Mesenchymal stem cell (in vitro differentiated cells and primary cell): ENCODE measurements around the gene CD207.
A peak's percentile ranks its signal among the peaks of the same experiment; 100 is the strongest.

Experiments
- DNase-seq: peaks from one replicate; pipeline ENCODE4 v3.0.0-alpha.2; 2013
- H2AFZ ChIP-seq: one replicate; pipeline ENCODE4 v1.6.1; 2013; ENCODE audit warnings: low read depth, mild to moderate bottlenecking, control low read depth, inconsistent platforms, low read length, moderate library complexity
- H2AK5ac ChIP-seq: 2 replicates; pipeline ENCODE4 v1.6.1; 2013; ENCODE audit warnings: low read length, moderate library complexity, mild to moderate bottlenecking, inconsistent platforms; ENCODE audit not compliant: severe bottlenecking
- H2BK120ac ChIP-seq: one replicate; pipeline ENCODE4 v1.6.1; 2013; ENCODE audit warnings: low read depth, mild to moderate bottlenecking, inconsistent platforms, low read length, moderate library complexity
- H2BK12ac ChIP-seq, 2 experiments: one replicate each; pipeline ENCODE4 v1.6.1; 2013; ENCODE audit warnings: inconsistent platforms in 2 of 2, low read length in 2 of 2, mild to moderate bottlenecking in 2 of 2, moderate library complexity in 2 of 2, control low read depth in 1 of 2
- H2BK15ac ChIP-seq: one replicate; pipeline ENCODE4 v1.6.1; 2013; ENCODE audit warnings: mild to moderate bottlenecking, low read depth, inconsistent platforms; ENCODE audit not compliant: poor library complexity, severe bottlenecking
- H2BK5ac ChIP-seq: 2 replicates; pipeline ENCODE4 v1.6.1; 2013; ENCODE audit warnings: low read depth, mild to moderate bottlenecking, low read length, control low read depth, inconsistent platforms; ENCODE audit not compliant: poor library complexity, severe bottlenecking
- H3K14ac ChIP-seq, 2 experiments: one replicate each; pipeline ENCODE4 v1.6.1; 2013; ENCODE audit warnings: inconsistent platforms in 2 of 2, low read length in 2 of 2, control low read depth in 1 of 2, mild to moderate bottlenecking in 1 of 2, moderate library complexity in 1 of 2
- H3K18ac ChIP-seq, 2 experiments: one replicate each; pipeline ENCODE4 v1.6.1; 2013; ENCODE audit warnings: inconsistent platforms in 2 of 2, low read length in 2 of 2, control low read depth in 1 of 2, low read depth in 1 of 2, mild to moderate bottlenecking in 1 of 2
- H3K23ac ChIP-seq, 2 experiments: one replicate each; pipeline ENCODE4 v1.6.1; 2013; ENCODE audit warnings: inconsistent platforms in 2 of 2, low read length in 2 of 2, mild to moderate bottlenecking in 2 of 2, moderate library complexity in 2 of 2, control low read depth in 1 of 2
- H3K27ac ChIP-seq: 2 replicates; pipeline ENCODE4 v1.5.1; 2013; ENCODE audit warnings: mild to moderate bottlenecking, moderate library complexity, low read length, control low read depth, inconsistent platforms; ENCODE audit not compliant: poor library complexity, severe bottlenecking
- H3K27me3 ChIP-seq, 2 experiments: 2 replicates each; pipeline versions ENCODE4 v1.6.1 to v1.7.0; 2013; ENCODE audit warnings: low read length in 2 of 2, mild to moderate bottlenecking in 2 of 2, moderate library complexity in 2 of 2, control low read depth in 1 of 2, inconsistent platforms in 1 of 2; ENCODE audit not compliant: control insufficient read depth in 1 of 2, insufficient read depth in 1 of 2
- H3K36me3 ChIP-seq, 2 experiments: 2 replicates each; pipeline versions ENCODE4 v1.6.1 to v1.7.0; 2013; ENCODE audit warnings: low read length in 2 of 2, control low read depth in 1 of 2, inconsistent platforms in 1 of 2, low read depth in 1 of 2, mild to moderate bottlenecking in 1 of 2; ENCODE audit not compliant: insufficient read depth in 2 of 2, control insufficient read depth in 1 of 2
- H3K4ac ChIP-seq, 2 experiments: one replicate each; pipeline ENCODE4 v1.6.1; 2013; ENCODE audit warnings: inconsistent platforms in 2 of 2, low read length in 2 of 2, mild to moderate bottlenecking in 2 of 2, moderate library complexity in 2 of 2, control low read depth in 1 of 2, low read depth in 1 of 2
- H3K4me1 ChIP-seq: 2 replicates; pipeline ENCODE4 v1.6.1; 2013; ENCODE audit warnings: low read depth, low read length, control low read depth; ENCODE audit not compliant: control insufficient read depth, insufficient read depth
- H3K4me2 ChIP-seq: 2 replicates; pipeline ENCODE4 v1.6.1; 2013; ENCODE audit warnings: low read length, mild to moderate bottlenecking, inconsistent platforms; ENCODE audit not compliant: poor library complexity, severe bottlenecking
- H3K4me3 ChIP-seq, 2 experiments: 2 replicates each; pipeline versions ENCODE4 v1.5.1 to v1.7.0; 2013; ENCODE audit warnings: low read length in 2 of 2, mild to moderate bottlenecking in 2 of 2, control low read depth in 1 of 2, low read depth in 1 of 2; ENCODE audit not compliant: insufficient read depth in 1 of 2
- H3K79me1 ChIP-seq: replicated peaks from 2 replicates; pipeline ENCODE4 v1.6.1; 2013; ENCODE audit warnings: mild to moderate bottlenecking, control low read depth, low read length, inconsistent platforms; ENCODE audit not compliant: poor library complexity, severe bottlenecking
- H3K9ac ChIP-seq: 2 replicates; pipeline ENCODE4 v1.7.0; 2013; ENCODE audit warnings: mild to moderate bottlenecking, low read length, moderate library complexity
- H3K9me3 ChIP-seq: 2 replicates; pipeline ENCODE4 v1.7.0; 2013; ENCODE audit warnings: mild to moderate bottlenecking, low read length; ENCODE audit not compliant: control insufficient read depth
- H4K8ac ChIP-seq: one replicate; pipeline ENCODE4 v1.6.1; 2013; ENCODE audit warnings: inconsistent platforms, mild to moderate bottlenecking, low read length, moderate library complexity
- H4K91ac ChIP-seq: one replicate; pipeline ENCODE4 v1.6.1; 2013; ENCODE audit warnings: mild to moderate bottlenecking, low read length, inconsistent platforms
- WGBS: methylation state at CpG from one replicate; pipeline ENCODE4 v1.1.7; 2013; ENCODE audit warnings: mixed read lengths; 5-methylcytosine and 5-hydroxymethylcytosine counted together

Gene CD207

GRCh38 chr2:70830366-70830765 is 5.2 kb downstream of the CD207 start:
- Histone ChIP-seq H2BK120ac (no peak overlapping the region), H3K9me3 (no peaks in the 10 kb centered on the region), H3K4me1 (no peaks in the 10 kb centered on the region), H3K23ac (no peak overlapping the region), H3K14ac (no peak overlapping the region), H3K79me1 (no peaks in the 10 kb centered on the region), H2BK15ac (no peak overlapping the region), H4K8ac (no peak overlapping the region), H3K27me3 (peaks cover 27 to 44% of the 10 kb centered on the region in 2 experiments), H2BK5ac (no peak overlapping the region), H3K18ac (no peak overlapping the region), H4K91ac (no peak overlapping the region), H3K4me3 (peak overlapping the region in 1 of 2 experiments; percentile 10), H3K36me3 (no peaks in the 10 kb centered on the region), H3K4me2 (no peak overlapping the region), H2AK5ac (no peak overlapping the region), H3K27ac (no peak overlapping the region), H2AFZ (no peak overlapping the region), H2BK12ac (no peak overlapping the region), H3K4ac (no peak overlapping the region), H3K9ac (no peak overlapping the region)
- 82% methylated on average over 5 of the region's 5 CpGs for WGBS
- no peak for DNase-seq

GRCh38 chr2:70829916-70830315 is 5.7 kb downstream of the CD207 start:
- Histone ChIP-seq H4K91ac (no peak overlapping the region), H3K36me3 (no peaks in the 10 kb centered on the region), H3K23ac (no peak overlapping the region), H3K14ac (no peak overlapping the region), H3K9ac (no peak overlapping the region), H2BK5ac (no peak overlapping the region), H3K27me3 (peaks cover 27 to 43% of the 10 kb centered on the region in 2 experiments), H3K9me3 (no peaks in the 10 kb centered on the region), H2AK5ac (no peak overlapping the region), H3K4me2 (no peak overlapping the region), H3K4me3 (no peak overlapping the region), H2BK15ac (no peak overlapping the region), H2BK12ac (no peak overlapping the region), H3K4me1 (no peaks in the 10 kb centered on the region), H2BK120ac (no peak overlapping the region), H2AFZ (no peak overlapping the region), H4K8ac (no peak overlapping the region), H3K79me1 (no peaks in the 10 kb centered on the region), H3K27ac (no peak overlapping the region), H3K4ac (no peak overlapping the region), H3K18ac (no peak overlapping the region)
- DNase-seq = no peak
- 63% methylated on average over 1 of the region's 1 CpG for WGBS

GRCh38 chr2:70828914-70829824 is 6.4 kb downstream of the CD207 start:
- WGBS = 52% methylated on average over 6 of the region's 6 CpGs
- Histone ChIP-seq H4K8ac (no peak overlapping the region), H3K18ac (no peak overlapping the region), H2AK5ac (no peak overlapping the region), H3K4ac (no peak overlapping the region), H2BK5ac (no peak overlapping the region), H2BK15ac (no peak overlapping the region), H3K4me1 (no peaks in the 10 kb centered on the region), H3K4me3 (no peak overlapping the region), H2BK12ac (no peak overlapping the region), H4K91ac (no peak overlapping the region), H2BK120ac (no peak overlapping the region), H3K9me3 (no peaks in the 10 kb centered on the region), H3K4me2 (no peak overlapping the region), H3K14ac (no peak overlapping the region), H3K27ac (no peak overlapping the region), H3K23ac (no peak overlapping the region), H2AFZ (no peak overlapping the region), H3K27me3 (peaks cover 27 to 41% of the 10 kb centered on the region in 2 experiments), H3K79me1 (no peaks in the 10 kb centered on the region), H3K9ac (no peak overlapping the region), H3K36me3 (no peaks in the 10 kb centered on the region)
- no peak for DNase-seq

GRCh38 chr2:70828115-70828514 is 7.5 kb downstream of the CD207 start:
- Histone ChIP-seq H3K14ac (no peak overlapping the region), H2BK15ac (no peak overlapping the region), H3K23ac (no peak overlapping the region), H2BK5ac (no peak overlapping the region), H3K4me1 (no peaks in the 10 kb centered on the region), H3K4me3 (no peak overlapping the region), H3K18ac (no peak overlapping the region), H3K36me3 (no peaks in the 10 kb centered on the region), H3K9me3 (no peaks in the 10 kb centered on the region), H2BK120ac (no peak overlapping the region), H2AFZ (no peak overlapping the region), H2AK5ac (no peak overlapping the region), H3K27me3 (peaks cover 31 to 37% of the 10 kb centered on the region in 2 experiments), H3K27ac (no peak overlapping the region), H4K8ac (no peak overlapping the region), H2BK12ac (no peak overlapping the region), H3K79me1 (no peaks in the 10 kb centered on the region), H3K4me2 (no peak overlapping the region), H3K9ac (no peak overlapping the region), H3K4ac (no peak overlapping the region), H4K91ac (no peak overlapping the region)
- 55% methylated on average over 5 of the region's 5 CpGs for WGBS
- DNase-seq = no peak
